NCI-H526 treated with DMSO at 0.1 percent for 48 hours (cell line): ENCODE results near the gene AIG1.
"Not testable (repeated sequence)": the region's sequence is repeated elsewhere in the genome, so short reads cannot be mapped to it uniquely, and the experiment has no call there.

Experiments
- DNase-seq: peaks from one replicate; lab custom pipeline; 2025; lab: John Stamatoyannopoulos, UW

AIG1 gene

DNA sequence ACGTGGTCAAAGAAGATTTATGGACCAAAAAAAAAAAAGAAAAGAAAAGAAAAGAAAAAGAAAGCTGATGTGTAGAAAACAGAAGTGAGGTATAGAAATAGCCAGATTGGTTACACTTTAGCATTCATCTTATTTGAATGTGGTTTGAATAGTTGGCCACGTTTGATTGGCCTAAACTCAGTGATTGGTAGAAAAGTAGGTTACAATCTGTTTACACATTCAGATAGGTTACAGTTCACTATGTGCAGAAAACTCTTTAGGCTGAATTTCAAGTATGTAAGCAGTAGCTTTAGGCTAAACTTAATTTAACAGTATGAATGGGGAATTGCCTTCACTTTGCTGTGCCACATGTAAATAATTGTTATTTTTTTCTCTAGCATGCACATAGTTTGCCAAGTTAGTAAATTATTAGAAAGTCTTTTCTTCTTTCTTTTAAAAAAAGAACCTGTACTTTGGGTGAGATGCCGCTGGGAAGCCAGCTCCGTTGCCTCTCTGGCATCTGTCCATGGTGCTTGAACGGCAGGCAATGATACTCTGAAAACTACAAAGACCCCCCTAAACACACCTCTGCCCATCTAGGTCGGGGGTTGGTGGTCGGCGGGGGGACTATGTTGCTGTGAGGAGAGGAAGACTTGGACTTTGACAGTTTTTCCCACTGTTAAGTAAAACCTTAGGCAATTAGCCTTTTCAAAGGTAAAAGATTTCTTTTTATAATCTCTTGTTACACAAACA is 173.0 kb downstream of the AIG1 start:
- DNase-seq = peak; percentile 4

DNA sequence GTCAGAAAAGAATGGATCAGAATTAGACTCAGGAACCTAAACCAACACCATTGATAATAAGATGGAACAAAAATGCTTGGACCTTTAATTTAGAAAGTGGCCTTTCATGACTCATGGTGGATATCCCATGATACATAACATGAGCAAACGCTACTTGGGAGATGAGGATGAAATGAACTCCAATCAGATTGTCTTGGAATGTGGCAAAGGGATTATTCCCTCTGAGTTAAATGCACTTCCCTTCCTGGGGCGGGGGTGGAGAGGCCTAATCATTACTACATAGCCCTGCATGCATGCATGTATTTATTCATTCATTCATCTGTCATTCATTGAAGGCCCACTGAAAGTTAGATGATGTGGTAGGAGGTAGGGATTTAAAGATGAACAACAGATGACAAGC is 174.0 kb downstream of the AIG1 start:
- no peak for DNase-seq

DNA sequence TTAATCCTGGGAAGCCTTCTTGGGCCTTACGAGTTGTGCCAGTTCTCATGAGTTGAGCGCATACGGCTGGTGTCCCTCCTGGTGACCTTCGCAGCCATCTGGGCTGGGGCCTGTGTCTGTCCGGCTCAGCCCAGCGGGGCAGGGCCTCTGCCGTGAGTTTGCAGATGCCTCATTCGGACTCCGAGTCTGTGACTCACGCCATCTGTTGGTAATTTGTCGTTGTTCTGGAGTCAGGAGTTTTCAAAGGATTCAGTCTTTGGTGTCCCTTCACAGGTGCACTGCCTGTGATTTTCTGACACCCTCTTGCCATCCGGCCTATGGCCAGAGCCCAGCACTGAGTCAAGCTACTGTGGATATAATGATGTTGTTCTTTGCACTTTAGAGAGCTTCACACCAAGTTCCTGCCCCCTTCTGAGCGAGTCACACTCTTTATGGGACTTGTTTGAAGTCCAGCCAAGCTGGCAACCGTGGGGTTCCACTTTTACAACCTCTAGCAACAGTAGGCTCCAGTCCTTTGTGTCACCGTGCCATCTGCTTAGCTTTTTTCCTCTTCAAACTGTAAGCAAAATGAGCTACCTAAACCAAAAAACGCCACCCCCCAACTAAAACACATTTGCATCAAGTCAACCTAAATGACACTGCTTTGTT is 175.6 kb downstream of the AIG1 start:
- DNase-seq = peak; percentile 24

DNA sequence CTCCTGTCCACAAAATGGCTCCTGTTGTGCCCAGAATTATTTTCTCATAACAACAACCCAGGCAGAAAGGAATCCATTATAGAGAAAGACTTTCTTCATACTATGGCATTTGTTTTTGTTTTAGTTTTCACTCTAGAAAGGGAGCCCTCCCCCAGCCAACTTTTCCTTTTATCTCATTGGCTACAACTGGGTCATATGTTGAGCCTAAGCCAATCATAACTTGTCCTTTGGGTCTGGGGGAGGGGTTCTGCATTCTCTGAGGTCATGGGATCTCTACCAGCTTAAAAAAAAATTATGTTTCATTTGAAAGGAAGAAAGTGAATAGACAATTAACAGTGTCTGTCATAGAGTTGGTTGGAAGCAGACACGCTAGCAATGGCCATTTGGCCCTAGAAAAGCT is 177.6 kb downstream of the AIG1 start:
- no peak for DNase-seq

DNA sequence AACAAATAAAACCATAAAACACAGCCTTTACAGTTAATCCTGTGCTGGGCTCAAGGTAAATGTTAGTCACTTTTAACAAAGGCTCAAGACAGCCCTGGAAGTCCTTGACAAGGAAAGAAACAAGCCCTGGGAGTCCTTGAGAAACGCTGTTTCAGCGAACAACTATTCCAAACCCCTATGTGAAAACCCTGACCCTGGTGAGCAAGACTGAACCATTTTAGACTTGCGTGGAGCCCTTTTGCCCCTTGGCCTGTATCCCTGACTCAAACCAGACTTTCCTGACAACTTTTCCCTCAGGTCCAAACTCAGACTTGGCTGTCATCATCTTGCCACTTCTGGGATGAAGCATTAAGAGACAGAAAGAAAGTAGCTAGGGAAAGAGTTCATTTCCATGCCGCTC is 180.4 kb downstream of the AIG1 start:
- DNase-seq = no peak

DNA sequence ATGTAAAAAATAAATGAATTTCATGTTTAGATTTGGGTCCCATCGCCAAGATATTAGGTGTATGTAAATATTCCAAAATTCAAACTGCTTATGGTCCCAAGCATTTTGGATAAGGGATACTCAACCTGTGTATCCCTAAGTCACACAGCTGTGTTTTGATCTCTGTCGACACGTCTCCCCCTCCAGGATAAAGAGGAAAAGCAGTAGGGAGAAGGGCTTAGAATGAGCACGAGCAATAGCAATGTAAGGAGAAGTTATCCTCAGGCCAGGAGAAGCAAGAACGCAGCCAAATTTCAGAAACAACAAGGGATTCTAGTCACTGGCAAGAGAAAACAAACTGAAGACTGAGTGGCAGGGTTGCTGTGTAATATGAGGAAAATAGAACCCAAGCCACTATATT is 181.2 kb downstream of the AIG1 start:
- DNase-seq = no peak

DNA sequence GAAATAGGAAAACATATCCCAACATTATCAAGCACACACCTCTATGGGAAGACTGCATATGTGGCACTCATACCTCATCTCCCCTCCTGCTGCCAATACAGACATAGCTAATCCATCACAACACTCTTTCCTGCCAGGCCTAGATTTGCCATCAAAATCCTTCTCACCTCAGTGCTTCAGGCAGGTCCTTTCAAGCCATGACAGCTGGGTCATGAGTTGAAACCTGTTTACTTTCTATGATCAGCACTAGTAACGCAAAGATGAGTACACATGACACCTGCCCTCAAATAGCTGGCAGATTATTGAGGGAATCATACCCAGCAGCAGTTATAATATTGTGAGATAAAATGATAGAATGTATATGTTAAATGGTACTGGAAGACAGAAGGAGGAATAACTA is 183.1 kb downstream of the AIG1 start:
- no peak for DNase-seq

DNA sequence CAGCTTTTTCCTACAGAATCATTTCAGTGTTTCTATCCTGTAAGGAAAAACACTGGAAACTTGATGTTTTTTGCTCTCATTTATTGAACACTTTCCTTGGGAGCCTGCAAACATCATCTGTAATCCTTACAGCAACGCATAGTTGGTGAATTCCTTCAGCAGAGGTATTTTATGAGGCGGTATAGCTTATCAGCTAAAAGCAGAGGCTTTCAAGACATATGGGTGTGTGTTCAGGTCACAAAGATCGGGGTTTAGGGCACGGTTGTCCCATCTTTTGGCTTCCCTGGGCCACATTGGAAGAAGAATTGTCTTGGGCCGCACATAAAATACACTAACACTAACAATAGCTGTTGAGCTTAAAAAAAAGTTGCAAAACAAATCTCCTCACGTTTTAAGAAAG is 185.0 kb downstream of the AIG1 start:
- no peak for DNase-seq

DNA sequence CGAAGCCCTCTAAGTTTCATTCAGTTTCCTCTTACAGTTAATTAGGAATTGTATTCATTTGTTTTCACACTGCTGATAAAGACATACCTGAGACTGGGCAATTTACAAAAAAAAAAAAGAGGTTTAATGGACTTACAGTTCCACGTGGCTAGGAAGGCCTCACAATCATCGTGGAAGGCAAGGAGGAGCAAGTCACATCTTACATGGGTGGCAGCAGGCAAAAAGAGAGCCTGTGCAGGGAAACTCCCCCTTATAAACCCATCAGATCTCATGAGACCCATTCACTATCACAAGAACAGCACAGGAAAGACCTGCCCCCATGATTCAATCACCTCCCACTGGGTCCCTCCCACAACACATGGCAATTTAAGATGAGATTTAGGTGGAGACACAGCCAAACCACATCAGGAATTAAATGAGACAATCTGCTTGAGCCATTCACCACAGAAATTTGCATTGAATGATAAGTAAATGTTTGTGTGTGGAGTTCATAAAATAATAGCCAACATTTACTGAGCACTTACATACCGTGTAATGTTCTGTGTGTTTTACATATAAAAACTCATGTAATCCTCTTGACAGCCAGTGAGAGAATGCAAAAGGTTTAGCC is 185.6 kb downstream of the AIG1 start:
- not testable (repeated sequence) for DNase-seq

DNA sequence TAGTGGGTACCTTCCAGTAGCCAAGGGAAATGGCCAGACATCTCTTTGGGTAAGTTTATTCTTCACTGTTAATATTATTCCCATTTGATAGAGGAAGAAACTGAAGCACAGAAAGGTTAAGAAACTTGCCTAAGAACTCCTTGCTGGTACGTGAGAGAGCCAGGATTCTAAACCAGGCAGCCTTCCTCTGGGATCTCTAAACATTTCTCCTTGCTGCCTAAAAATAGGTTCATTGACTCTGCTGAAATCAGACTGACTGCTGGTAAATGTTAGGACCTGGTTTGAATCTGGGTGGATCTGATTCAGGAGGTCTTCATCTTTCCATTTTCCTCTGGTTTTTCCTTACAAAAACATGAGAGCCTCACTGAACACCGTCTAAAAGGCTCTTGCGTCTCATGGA is 186.9 kb downstream of the AIG1 start:
- DNase-seq = no peak

DNA sequence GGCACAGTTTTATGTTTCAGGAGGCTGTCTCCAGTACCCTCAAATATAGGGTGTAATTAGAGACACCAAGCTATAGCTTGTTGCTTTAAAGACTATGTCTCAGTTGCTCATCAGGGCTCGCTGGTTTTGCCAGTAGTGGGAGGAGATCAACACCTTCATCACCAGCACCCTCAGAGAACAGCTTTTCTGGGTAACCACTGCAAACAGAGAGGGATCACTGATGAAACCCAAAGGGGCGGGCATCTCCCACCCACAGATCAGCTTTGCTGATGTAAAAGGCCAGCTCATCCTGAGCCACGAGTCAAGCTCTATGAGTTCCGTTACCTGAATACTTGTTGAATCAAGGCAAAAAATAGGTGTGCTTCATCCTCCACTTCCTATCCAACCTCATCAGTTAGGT is 187.7 kb downstream of the AIG1 start:
- no peak for DNase-seq

DNA sequence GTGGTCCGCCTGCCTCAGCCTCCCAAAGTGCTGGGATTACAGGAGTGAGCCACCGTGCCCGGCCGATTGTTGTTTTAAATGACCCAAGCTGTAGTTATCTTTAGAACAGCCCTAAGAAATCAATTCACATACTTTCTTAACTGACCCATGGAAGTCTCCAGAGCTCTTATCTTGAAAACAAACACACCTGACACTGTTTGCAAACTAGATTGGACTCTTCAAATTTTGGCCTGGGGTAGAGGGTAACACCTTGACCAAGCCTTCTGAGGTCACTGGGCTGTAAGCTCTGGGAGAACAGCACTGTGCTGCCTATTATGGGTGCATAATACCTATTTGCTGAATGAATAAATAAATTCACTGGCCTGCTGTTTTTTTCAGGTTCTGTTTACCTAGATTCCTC is 190.6 kb downstream of the AIG1 start:
- no peak for DNase-seq

DNA sequence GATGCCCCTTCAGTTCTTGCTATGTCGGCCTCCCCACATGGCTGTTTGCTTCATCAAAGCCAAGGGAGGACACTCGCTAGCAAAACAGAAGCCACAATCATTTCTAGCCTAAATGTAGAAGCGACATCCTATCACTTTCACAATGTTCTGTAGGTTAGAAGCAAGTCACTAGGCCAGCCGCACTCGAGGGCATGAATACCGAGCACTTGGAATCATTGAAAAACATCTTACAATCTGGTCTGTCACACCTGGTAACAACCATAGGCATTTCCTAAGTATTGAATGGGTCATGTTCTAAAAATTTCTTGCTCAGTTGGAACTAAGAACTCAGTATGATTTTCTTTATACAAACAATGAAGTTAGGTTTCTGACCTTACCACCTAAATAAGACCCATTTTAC is 192.3 kb downstream of the AIG1 start:
- DNase-seq = no peak

DNA sequence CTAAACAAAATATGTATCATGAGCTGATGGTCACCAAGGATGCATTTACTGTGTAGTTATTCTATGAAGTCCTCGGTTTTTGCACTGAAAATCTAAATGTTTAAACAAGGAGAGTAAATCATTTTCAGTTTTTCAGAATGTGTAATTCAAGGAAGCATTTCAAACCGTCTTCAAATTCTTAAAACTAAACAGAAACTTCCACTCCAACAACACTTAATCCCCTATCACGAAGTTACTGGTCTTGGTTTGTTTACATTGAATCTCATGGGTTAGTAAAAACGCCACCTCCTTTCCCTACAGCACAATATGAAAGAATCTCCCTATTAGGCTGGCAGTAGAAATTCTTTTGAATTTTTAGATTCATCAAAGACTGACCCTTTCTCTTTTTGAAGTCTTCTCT is 192.9 kb downstream of the AIG1 start:
- no peak for DNase-seq

DNA sequence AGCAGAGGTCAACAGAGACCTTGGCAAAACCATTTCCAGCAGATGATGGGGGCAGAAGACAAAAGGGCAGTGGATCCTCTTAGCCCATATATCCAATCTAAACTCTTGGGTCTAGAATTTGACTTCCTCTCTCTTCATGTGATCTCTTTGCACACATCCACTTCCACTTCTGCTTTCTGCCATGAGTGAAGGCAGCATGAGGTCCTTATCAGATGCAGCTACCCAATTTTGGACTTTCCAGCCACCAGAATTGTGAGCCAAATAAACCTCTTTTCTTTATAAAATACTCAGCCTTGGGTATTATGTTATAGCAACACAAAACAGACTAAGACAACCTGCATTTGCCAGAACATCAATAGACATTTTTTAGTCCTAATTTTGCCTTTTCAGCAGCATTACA is 198.3 kb downstream of the AIG1 start:
- no peak for DNase-seq

DNA sequence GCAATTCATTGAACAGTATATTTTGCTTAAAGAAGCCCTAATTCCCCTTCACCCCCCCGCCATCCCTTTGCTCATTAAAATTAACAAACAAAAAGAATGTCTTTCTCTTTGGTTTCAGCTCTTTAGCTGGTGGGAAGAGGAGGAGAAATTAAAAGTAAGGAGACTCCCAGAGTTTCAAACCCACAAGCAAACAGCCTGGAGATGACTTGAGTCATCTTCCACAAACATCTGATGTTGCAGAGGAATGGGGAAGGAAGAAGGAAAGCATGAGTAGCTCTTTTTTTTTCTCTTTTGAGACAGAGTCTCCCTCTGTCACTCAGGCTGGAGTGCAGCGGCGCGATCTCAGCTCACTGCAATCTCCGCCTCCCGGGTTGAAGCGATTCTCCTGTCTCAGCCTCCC is 200.2 kb downstream of the AIG1 start:
- no peak for DNase-seq

DNA sequence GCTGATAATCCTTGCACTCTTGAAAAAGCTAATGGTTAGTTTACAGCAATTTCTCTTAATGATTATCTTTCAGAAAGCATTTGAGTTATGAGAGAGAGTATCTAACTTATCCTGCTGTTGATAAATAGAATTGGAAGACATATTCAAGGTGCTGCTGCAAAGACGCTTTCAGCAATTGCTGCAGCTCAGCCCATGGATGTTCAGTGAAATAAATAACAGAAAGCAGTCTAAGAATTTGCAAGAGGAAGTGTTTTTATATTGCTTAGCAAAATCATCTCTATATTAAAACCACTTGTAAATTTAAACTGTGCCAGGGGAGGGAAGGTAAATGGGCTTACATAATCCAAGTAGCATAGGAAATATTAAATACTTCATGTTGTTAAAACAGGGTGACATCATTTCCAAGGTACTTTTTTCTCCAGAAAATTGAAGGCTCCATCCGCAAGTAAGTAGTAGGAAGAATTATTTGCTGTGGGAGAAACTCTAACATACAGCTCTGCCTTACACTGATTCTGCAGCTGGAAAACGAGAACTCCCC is 201.3 kb downstream of the AIG1 start:
- DNase-seq = no peak

DNA sequence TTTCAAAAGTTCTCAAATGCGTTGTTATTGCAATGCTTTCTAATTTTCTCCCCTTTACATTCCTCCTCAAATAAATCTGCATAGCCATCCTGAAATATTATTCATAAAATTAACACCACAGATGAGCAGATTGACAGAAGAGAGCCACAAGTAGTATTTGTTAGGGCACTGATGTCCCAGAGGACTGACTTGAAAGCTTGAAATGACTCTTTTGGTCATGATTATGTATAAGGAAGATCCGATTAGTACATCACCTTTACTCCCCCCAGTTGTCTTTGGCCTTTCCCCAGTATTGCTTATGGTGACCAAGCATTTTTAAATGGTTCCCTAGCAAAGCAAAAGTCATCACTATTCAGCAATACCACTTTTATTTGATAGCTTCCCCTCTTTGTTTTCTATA is 202.2 kb downstream of the AIG1 start:
- DNase-seq = no peak

DNA sequence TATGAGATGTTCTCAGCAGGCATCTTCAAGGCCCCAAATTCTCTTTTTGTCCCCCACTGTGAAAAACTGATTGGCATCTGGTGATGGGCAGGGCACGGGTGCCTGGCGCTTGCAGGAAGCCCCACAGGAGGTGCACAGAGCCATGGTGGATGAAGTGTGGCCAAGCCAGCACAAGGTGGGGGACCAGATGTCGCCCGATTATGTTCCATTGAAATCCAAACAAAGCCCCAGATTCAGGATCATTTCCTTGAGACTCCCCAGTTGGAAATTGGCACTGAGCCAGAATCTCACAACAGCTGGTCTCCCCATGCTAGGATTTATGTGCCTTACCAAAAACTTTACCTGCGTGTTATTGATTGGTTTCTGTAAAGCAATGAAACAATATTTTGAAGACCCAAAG is 203.7 kb downstream of the AIG1 start:
- DNase-seq = no peak

DNA sequence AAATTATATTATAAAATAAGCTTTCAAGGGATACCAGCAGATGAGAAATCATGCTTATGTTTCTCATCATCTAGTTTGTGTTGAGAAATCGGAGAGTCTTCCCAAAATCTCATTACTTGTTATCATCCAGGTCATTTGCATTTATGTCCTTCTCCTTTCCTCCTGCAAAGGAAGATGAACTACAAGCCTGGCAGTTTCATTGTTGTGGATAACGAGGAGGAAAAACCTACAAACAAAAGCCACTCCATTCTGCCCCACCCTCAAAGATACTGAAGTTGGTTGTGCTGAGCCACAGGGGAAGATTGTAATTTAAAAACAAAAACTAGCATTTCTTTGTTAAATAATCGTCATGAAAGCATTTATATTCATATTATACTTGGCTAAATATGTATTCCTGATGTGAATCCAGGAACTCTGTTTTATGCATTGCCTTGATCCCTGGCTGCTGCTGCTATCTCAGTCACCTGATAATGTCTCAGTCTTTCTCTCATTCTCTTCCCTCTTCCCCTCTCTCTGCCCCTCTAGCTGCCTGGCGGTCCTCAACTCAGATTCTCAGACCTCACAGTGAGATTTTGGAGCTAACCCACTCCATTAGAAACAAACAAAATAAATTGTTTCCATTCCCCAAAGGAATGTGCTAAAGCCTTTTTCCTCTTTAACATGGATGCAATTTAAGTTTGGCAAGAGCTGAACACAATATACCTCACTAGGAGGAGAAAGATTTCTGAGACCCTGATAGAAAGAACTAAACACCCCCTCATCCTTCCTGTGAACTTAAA is 204.5 kb downstream of the AIG1 start:
- DNase-seq = no peak

DNA sequence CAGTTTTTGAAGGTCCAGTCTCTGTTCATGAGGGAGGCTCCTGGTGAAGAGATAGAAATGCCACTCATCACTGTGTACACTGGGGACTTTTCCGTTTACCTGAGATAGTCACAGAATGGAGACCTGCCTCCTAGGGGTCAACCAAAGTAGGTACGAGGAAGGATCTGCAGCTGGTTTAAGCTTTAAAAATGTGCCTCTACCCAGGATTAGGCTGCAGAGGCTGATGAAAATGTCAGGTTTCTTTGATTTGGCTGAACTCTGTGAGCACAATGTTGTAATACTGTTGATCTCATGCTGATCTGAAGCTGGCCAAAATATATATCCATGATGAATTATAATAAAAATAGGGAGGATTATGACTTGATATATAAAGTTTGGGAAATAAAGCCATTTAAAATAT is 207.1 kb downstream of the AIG1 start:
- DNase-seq = no peak

DNA sequence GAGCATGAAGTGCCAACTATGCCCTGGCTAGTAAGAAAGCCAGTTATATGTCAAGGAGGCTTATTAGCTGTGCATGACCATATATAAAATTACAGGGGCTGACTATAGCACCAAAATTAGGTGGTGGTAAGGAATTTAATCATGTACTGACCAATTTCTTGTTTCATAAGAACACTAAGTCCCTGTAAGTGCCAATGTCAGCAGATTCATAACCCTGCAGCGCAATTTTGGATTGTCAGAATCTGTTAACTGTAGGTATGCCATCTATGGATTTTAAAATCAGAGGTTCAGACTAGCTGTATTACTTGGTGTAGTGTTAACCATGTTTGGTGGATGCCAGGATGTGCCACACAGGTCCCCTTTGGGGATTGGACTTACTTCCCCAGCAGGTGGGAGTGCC is 207.8 kb downstream of the AIG1 start:
- no peak for DNase-seq

DNA sequence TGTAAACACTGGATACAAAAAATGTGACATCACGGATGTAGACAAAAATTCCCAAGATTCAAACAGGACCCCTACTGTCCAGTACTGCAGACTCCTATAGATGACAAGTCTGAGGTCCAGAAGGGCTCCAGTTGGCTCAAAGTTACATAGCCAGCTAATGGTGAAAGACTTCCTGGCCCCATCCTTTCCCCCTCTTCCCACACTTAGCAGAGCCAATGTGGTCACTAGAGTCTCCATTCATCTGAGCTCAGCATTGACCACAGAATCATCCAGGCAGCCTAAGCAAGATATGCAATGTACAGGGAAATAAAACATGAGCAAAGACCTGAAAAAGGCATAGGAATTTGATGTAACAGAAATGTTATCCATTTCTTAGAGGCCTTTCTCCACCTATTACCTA is 209.3 kb downstream of the AIG1 start:
- no peak for DNase-seq
